Kidney (tissue), 14 donors: ENCODE measurements around the gene GALNT9. TPM values are rescaled to one million over a fixed set of nuclear protein-coding genes. Genes with fewer than 3 reads are reported as not detected.

Experiments
- DNase-seq, 5 donors: peaks; one replicate each; pipeline ENCODE4 v3.0.0-alpha.2; 2013 to 2020
- FAIRE-seq: peaks from 2 replicates; lab custom pipeline; 2012; peaks lifted over from hg19 to GRCh38; lab: Jason Lieb, UNC
- H3K27ac ChIP-seq, 2 donors: one replicate each; pipeline ENCODE4 v1.7.0; 2013; ENCODE audit warnings: low read depth in 2 of 2, low read length in 2 of 2, inconsistent platforms in 1 of 2
- H3K27me3 ChIP-seq: one replicate; pipeline ENCODE4 v1.7.1; 2013; ENCODE audit warnings: low read length, inconsistent platforms; ENCODE audit not compliant: control insufficient read depth, insufficient read depth
- H3K36me3 ChIP-seq, 3 donors: one replicate each; pipeline versions ENCODE4 v1.7.0 to v1.7.1; 2013; ENCODE audit warnings: low read length in 3 of 3, control low read depth in 1 of 3, inconsistent platforms in 1 of 3; ENCODE audit not compliant: insufficient read depth in 3 of 3, control insufficient read depth in 2 of 3
- H3K4me1 ChIP-seq, 3 donors: one replicate each; pipeline versions ENCODE4 v1.7.0 to v1.7.1; 2013; ENCODE audit warnings: low read length in 3 of 3, inconsistent platforms in 1 of 3, low read depth in 1 of 3; ENCODE audit not compliant: control insufficient read depth in 2 of 3, insufficient read depth in 2 of 3
- H3K4me3 ChIP-seq, 3 donors: one replicate each; pipeline versions ENCODE4 v1.7.0 to v1.8.1; 2013; ENCODE audit warnings: low read length in 3 of 3, control low read depth in 1 of 3, inconsistent platforms in 1 of 3
- H3K9ac ChIP-seq, 3 donors: one replicate each; pipeline versions ENCODE4 v1.7.0 to v1.7.1; 2013; ENCODE audit warnings: low read length in 3 of 3, control low read depth in 1 of 3, inconsistent platforms in 1 of 3
- H3K9me3 ChIP-seq, 3 donors: one replicate each; pipeline versions ENCODE4 v1.7.0 to v1.7.1; 2013; ENCODE audit warnings: low read length in 3 of 3, control low read depth in 1 of 3, inconsistent platforms in 1 of 3; ENCODE audit not compliant: control insufficient read depth in 2 of 3, insufficient read depth in 1 of 3
- intact Hi-C: fragments of 100-400 bp; cut with DNase I; formaldehyde crosslinking; loops from one replicate; pipeline ENCODE4 v1.11.1; 2022
- polyA plus RNA-seq: library from polyadenylated mRNA; stranded (reverse); fragments of 350-450 nt; fragmentation: Illumina TruSeq; extraction: RNeasy Lipid Tissue Mini Kit (QIAGEN cat#74804); gene quantifications from one replicate; pipeline ENCODE4 v1.2.3, GENCODE V29; 2014; ENCODE audit warnings: low read depth, low replicate concordance; ENCODE audit not compliant: insufficient read depth
- total RNA-seq: library from RNA; stranded (reverse); fragmentation: NEBNext Ultra II Directional; extraction: Animal tissue kit (Norgen Biotek cat#: 25700); gene quantifications from one replicate; pipeline ENCODE4 v1.2.1, GENCODE V29; 2021
- TF ChIP-seq, protein P1 (sequence below): IDR thresholded peaks from 3 replicates; pipeline ENCODE4 v1.5.1; 2012; ENCODE audit warnings: mild to moderate bottlenecking, moderate library complexity, borderline replicate concordance; ENCODE audit not compliant: insufficient read depth; ENCODE audit errors: extremely low read depth
- donor health status: control.
- donor health status: control.
- donor health status: control.
- donor health status: control.
- donor health status: control.
- donor health status: DM: yes; HTN: yes; CAD: no.
- donor health status: Normal renal cell carcinoma (clear cell type).

GALNT9 gene
- total and polyA plus RNA-seq, 2 donors from 2014 or later, result 4.8 to 20.7 TPM

DNA sequence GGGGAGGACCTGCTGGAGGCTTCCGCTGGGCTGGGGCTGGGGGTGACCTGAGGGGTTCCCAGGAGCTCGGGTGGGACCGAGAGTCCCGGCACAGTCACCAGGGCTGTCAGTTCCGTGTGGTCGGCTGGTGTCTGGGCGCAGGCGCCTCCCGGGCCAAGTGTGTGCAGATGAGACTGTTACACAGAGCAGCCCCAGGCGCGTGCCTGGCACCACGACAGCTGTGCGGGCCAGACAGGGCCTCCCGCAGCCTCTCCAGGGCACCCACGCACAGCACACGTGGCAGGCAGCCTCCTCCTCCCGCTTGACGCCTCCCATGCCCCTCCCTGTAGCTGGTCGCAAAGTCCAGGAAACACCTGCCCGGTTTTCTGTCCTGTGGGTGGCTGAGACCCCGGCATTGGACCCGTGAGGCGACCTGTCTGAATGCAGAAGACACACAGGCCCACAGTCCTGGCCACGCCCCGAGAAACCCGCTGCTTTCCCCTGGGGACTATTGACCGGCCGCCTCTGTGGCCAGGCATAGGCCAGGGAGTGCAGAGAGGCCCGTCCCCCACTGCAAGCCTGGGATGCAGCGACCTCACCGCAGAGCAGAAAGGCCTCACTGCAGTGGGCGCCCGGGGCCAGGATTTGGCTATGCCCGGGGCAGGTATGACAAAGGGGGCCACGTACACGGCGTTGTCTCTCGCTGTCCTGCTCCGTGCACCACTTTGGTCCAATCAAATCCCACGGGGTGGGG, 12.1 kb upstream of the GALNT9 start:
- Histone ChIP-seq H3K36me3 (no peaks in the 10 kb centered on the region), H3K4me3 (no peak overlapping the region), H3K27ac (no peak overlapping the region), H3K9me3 (no peaks in the 10 kb centered on the region), H3K4me1 (peaks cover 0 to 2% (median 0%) of the 10 kb centered on the region in 3 donors), H3K9ac (no peak overlapping the region), H3K27me3 (peaks cover 6% of the 10 kb centered on the region)
- FAIRE-seq (no peak), DNase-seq (no peak)
- TF ChIP-seq, protein P1, sequence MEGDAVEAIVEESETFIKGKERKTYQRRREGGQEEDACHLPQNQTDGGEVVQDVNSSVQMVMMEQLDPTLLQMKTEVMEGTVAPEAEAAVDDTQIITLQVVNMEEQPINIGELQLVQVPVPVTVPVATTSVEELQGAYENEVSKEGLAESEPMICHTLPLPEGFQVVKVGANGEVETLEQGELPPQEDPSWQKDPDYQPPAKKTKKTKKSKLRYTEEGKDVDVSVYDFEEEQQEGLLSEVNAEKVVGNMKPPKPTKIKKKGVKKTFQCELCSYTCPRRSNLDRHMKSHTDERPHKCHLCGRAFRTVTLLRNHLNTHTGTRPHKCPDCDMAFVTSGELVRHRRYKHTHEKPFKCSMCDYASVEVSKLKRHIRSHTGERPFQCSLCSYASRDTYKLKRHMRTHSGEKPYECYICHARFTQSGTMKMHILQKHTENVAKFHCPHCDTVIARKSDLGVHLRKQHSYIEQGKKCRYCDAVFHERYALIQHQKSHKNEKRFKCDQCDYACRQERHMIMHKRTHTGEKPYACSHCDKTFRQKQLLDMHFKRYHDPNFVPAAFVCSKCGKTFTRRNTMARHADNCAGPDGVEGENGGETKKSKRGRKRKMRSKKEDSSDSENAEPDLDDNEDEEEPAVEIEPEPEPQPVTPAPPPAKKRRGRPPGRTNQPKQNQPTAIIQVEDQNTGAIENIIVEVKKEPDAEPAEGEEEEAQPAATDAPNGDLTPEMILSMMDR, result no peak
- intact Hi-C loops, result no loop called here

DNA sequence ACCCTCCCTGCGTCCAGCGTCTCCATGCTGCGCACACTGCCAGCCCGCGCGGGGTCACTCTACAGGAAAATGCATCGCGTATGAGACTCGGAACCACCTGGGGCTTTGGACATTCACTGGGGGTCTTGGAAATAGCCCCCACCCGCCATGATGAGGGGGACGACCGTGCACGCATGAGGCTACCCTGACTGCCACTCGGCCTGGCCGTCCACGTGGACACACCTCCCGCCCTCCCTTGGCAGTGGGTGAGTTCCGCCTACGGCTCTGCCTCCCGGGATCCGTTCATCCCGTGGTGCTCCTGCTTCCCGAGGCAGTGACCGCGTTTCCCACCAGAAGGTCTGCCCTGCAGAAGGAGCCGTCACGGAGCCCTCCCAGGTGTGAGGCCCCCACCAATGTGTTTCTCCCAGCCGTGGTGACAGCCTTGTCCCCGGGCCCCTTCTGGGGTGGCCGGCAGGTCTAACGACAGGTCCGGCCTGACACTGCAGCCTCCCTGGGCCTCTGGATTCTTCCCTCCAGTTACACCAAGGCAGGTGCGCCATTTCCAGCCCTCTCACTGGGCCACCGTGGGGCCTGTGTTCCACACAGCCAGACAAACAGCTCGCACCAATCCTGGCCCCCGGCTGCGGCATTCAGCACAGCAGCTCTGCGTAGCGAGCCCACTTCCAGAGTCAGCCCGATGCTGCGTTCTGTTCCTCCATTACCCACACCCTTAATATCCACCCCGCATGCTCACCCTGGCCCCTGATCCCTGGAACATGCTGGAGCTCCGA, 11.1 kb upstream of the GALNT9 start:
- H3K36me3 ChIP-seq, result no peaks in the 10 kb centered on the region
- peaks cover 6% of the 10 kb centered on the region for H3K27me3 ChIP-seq
- H3K4me1 ChIP-seq, result peaks cover 0 to 2% (median 0%) of the 10 kb centered on the region in 3 donors
- no peak for DNase-seq
- H3K27ac ChIP-seq, result no peak overlapping the region
- intact Hi-C loops, result no loop called here
- H3K9ac ChIP-seq, result no peak overlapping the region
- no peak for FAIRE-seq
- TF ChIP-seq, protein P1, result no peak
- no peak overlapping the region for H3K4me3 ChIP-seq
- no peaks in the 10 kb centered on the region for H3K9me3 ChIP-seq

DNA sequence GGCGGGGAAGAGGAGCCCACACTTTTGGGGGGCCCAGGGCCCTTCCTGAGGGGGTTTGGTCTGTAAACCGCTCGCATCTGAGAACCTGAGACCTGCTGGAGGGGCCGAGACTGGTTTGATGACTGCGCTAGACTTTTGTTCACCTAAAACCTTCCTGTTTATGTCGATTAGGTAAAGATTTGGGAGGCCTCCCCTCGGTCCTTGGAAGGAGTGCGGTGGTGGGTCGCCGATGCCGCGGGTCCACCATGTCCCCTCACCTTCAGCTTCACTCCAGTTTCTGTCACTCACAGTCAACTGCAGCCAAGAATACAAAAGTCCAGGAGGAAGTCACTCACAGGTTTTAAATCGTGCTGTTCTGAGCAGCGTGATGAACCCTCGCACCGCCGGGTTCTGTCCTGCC, 10.5 kb upstream of the GALNT9 start:
- no peaks in the 10 kb centered on the region for H3K9me3 ChIP-seq
- intact Hi-C loops, result no loop called here
- H3K4me3 ChIP-seq, result no peak overlapping the region
- H3K27ac ChIP-seq, result no peak overlapping the region
- DNase-seq, result no peak
- no peak for FAIRE-seq
- H3K36me3 ChIP-seq, result no peaks in the 10 kb centered on the region
- H3K27me3 ChIP-seq, result peaks cover 9% of the 10 kb centered on the region
- no peak overlapping the region for H3K9ac ChIP-seq
- peaks cover 0 to 2% (median 0%) of the 10 kb centered on the region in 3 donors for H3K4me1 ChIP-seq
- TF ChIP-seq, protein P1, result no peak
